Measurements from ENCODE around the gene ACOX3.
"Not testable (repeated sequence)": the region's sequence is repeated elsewhere in the genome, so short reads cannot be mapped to it uniquely, and the experiment has no call there.

The ACOX3 gene

GRCh38 chr4:8365951-8366350 lies 74.6 kb downstream of the ACOX3 start:
- H3K4me3 ChIP-seq (ENCODE audit: low read depth, low read length) = no peak overlapping the region
- DNase-seq (ENCODE audit: low read depth) = no peak

- no peak overlapping the region for H3K4me3 ChIP-seq (ENCODE audit: low read depth, low read length)
- no peak for DNase-seq (ENCODE audit: low read depth)
Observed at GRCh38 chr4:8365353-8365752, 75.2 kb downstream of the ACOX3 start.

DNA sequence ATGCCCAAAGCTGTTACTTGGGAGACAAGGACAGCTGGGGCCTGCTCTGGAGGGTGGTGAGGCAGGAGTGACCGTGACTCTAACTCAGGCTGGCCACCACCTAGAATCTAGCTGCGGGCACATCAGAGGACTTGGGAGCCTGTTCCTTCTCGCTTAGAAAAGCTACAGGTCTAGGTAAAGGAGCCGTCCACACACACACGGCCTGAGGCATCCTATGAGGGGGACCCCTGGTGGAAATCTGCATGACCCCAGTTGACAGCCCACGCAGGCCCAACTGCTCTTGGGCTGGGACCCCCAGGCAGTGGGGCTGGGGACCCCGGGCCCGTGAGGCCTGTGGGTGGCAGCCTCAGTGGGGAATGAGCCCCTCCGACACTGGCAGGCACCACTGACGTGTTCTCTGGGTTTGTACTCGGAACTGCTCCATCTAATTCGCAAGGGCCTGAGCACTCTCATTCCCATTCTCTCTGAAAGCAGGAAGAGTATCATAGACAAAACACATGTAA lies 75.6 kb downstream of the ACOX3 start:
- H3K4me3 ChIP-seq (ENCODE audit: low read depth, low read length) = no peak overlapping the region
- no peak for DNase-seq (ENCODE audit: low read depth)

DNA sequence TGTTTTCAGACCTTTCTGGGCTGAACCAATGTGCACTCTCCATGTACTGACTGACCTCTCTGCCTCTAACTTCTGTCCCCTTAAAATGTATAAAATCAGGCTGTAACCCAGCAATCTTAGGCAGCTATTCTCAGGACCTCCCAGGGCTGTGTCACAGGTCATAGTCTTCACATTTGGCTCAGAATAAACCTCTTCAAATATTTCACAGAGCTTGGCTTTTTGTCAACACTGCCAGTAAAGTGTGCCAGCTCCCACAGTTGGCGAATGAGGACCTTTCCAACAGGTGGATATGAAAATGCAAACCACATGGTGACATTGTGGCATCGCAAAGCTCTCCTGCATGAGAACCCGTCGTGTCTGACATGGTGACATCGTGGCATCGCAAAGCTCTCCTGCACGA lies 76.4 kb downstream of the ACOX3 start:
- H3K4me3 ChIP-seq (ENCODE audit: low read depth, low read length) = no peak overlapping the region
- no peak for DNase-seq (ENCODE audit: low read depth)

- H3K4me3 ChIP-seq (ENCODE audit: low read depth, low read length) = no peak overlapping the region
- DNase-seq (ENCODE audit: low read depth) = no peak
Observed at GRCh38 chr4:8362483-8362882, 78.0 kb downstream of the ACOX3 start.

GRCh38 chr4:8359193-8359592 lies 81.3 kb downstream of the ACOX3 start:
- no peak overlapping the region for H3K4me3 ChIP-seq (ENCODE audit: low read depth, low read length)
- DNase-seq (ENCODE audit: low read depth) = no peak

- H3K4me3 ChIP-seq (ENCODE audit: low read depth, low read length) = no peak overlapping the region
- no peak for DNase-seq (ENCODE audit: low read depth)
Observed at GRCh38 chr4:8356856-8357255, 83.7 kb downstream of the ACOX3 start.

DNA sequence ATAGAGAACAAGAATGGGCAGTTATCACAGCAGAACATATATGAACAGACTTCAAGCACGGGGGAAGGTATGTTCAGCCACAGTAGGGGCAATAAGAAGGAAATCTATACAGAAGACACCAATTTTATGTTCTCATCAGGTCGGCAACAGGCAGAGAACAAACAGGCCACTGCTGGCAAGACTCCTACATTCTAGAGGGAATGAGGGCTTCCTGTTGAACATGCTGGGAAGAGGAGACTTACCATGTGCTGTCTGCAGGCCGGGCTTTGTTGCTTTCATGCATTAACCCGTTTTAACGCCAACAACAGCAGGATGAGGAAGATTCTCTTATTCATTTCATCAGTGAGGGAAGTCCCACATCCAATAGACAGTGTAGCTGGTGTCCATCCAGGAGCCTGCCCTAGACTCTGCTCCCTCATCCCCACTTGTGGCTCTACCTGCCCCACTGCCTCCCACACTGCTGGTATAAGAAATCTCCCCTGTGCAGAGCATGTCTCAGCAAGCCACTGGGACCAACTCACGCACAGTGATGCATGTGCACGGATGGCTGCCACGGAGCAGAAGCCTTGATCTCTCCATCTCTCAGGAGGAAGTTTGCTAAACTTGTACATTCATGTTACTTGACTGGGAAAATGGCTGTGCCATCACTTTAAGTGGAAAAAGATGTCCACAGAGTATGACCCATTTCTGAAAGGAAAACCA lies 84.5 kb downstream of the ACOX3 start:
- no peak for DNase-seq (ENCODE audit: low read depth)
- no peak overlapping the region for H3K4me3 ChIP-seq (ENCODE audit: low read depth, low read length)

DNA sequence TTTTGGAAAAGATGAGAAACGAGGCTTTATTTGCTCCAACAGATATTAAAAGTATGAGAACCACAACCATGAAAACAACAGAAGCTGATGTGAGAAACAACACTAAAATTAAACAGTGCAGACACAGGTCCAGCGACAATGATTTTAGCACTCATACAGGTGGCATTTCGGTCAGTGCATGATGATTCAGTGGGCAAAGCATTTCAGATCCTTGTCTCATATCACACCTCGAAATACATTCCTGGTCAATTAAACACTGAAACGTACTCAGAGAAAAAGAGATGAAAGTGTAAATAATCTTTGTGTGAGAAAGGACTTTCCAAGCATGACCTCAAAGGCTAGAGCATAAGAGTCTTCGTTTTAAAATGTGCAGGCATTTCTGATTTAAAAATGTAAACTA lies 85.2 kb downstream of the ACOX3 start:
- DNase-seq (ENCODE audit: low read depth) = no peak
- H3K4me3 ChIP-seq (ENCODE audit: low read depth, low read length) = no peak overlapping the region

DNA sequence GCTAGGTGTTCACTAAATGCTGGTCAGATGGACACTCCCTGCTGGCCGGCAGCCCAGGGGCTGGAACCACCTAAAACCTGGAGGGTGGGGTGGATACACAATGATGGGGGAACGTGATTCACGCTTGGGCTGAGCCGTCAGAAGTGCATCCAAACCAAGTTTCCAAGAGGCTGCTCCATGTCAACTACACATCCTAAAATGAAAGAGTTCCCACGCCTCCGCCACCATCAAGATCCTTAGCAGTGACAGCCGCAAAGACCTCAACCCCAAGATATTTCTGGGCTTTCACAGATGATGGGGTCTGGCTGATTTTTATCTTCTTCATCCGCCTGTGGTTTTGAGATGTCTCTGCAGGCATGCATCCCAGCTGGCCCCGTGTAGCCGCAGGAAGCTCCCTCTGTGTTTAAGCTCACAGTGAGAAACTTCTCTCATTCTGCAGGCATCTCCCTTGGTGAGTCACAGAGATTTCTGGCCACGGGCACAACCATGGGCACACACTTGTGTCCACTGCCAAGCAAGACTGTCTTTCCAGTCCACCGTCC lies 86.5 kb downstream of the ACOX3 start:
- DNase-seq (ENCODE audit: low read depth) = no peak
- H3K4me3 ChIP-seq (ENCODE audit: low read depth, low read length) = no peak overlapping the region

- no peak for DNase-seq (ENCODE audit: low read depth)
Observed at GRCh38 chr4:8353158-8353669, 87.3 kb downstream of the ACOX3 start.

GRCh38 chr4:8352368-8353157 lies 88.0 kb downstream of the ACOX3 start:
- no peak for DNase-seq (ENCODE audit: low read depth)
- no peak overlapping the region for H3K4me3 ChIP-seq (ENCODE audit: low read depth, low read length)

More at GRCh38 chr4:8353158-8353669, 87.3 kb downstream of the ACOX3 start:
- no peak overlapping the region for H3K4me3 ChIP-seq (ENCODE audit: low read depth, low read length)

GRCh38 chr4:8351931-8352367 lies 88.6 kb downstream of the ACOX3 start:
- no peak for DNase-seq (ENCODE audit: low read depth)

DNA sequence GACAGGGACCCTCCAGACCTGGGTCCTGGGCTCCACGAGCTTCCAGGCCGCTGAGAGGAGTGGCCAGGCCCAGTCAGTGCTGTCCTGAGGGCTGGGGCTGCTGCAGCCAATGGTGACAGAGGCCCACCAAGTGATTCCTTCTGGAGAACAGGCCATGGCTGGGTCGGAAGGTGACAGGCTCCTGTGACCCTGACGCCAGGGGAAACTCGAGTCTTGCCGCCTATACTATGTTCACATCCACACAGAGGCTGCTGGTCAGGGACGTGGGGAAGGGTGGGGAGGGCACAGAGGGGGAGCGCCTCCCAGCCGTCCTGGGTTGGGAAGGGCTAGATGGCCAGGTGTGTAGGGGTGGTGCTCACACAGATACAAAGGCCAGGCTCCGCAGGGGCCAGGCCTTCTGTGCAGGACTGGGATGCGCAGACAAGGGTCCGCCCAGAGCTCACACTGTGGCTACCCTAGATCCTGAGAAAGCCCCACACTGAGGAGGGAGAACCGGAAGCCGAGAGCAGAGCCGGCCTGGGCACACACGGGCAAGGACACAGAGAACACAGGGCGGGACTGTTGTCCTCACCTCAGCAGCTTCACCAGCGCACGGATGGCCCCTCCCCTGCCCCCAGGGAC lies 89.6 kb downstream of the ACOX3 start:
- H3K4me3 ChIP-seq (ENCODE audit: low read depth, low read length) = no peak overlapping the region
- DNase-seq (ENCODE audit: low read depth) = no peak

More at GRCh38 chr4:8351931-8352367, 88.6 kb downstream of the ACOX3 start:
- no peak overlapping the region for H3K4me3 ChIP-seq (ENCODE audit: low read depth, low read length)

DNA sequence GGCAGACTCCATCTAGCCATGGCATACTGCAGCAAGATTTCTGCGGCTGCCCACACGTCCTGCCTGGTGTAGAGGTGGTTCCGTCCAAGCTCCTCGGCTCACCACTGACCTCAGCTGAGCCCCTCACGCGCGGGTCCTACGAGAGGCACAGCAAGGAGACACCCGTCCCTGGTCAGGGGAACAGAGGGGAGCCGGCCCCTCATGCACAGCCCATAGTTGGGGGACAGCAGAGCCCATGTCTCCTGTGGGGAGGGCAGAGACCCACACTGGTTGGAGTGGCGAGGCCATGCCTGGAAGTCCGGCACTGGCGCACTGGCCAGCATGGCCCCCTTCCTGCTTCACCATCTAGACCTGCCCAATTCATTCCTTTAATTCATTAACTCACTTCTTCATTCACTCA lies 90.2 kb downstream of the ACOX3 start:
- no peak for DNase-seq (ENCODE audit: low read depth)
- no peak overlapping the region for H3K4me3 ChIP-seq (ENCODE audit: low read depth, low read length)

GRCh38 chr4:8349664-8350236 lies 90.8 kb downstream of the ACOX3 start:
- DNase-seq (ENCODE audit: low read depth) = no peak

DNA sequence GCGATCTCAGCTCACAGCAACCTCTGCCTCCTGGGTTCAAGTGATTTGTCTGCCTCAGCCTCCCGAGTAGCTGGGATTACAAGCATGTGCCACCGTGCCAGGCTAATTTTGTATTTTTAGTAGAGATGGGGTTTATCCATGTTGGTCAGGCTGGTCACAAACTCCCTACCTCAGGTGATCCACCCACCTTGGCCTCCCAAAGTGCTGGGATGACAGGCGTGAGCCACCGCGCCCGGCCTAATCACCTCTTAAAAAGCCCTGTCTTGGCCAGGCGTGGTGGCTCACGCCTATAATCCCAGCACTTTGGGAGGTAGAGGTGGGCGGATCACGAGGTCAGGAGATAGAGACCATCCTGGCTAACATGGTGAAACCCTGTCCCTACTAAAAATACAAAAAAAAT lies 91.3 kb downstream of the ACOX3 start:
- not testable (repeated sequence) for H3K4me3 ChIP-seq (ENCODE audit: low read depth, low read length); DNase-seq (ENCODE audit: low read depth)

More at GRCh38 chr4:8349664-8350236, 90.8 kb downstream of the ACOX3 start:
- H3K4me3 ChIP-seq (ENCODE audit: low read depth, low read length) = no peak overlapping the region

- no peak for DNase-seq (ENCODE audit: low read depth)
- H3K4me3 ChIP-seq (ENCODE audit: low read depth, low read length) = no peak overlapping the region
Observed at GRCh38 chr4:8348071-8348470, 92.5 kb downstream of the ACOX3 start.

DNA sequence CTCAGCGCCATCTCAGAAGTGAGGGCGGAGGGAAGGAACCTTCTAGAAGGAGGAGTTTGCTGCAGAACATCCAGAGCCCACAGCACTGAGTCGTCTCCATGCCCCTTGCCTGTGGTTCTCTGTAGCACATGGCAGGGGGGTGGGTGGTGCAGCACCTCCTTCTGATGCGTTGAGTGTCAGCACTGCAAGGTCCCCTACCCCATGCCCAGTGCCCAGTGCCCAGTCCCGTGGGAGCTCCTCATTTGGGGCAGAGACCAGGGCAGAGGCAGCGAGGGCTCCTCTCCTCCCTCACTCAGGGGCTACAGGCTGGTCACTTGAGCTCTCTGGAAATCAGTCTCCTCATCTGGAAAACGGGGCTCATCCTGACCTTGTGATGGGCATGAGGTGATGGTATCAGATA lies 92.9 kb downstream of the ACOX3 start:
- no peak overlapping the region for H3K4me3 ChIP-seq (ENCODE audit: low read depth, low read length)
- DNase-seq (ENCODE audit: low read depth) = no peak

All from skeletal muscle cell (primary cell).